ENCODE results near the gene PLCXD1.

PLCXD1 gene

GRCh38 chrX:334971-335757 is 54.0 kb downstream of the PLCXD1 start:
- no peak for TF ChIP-seq POLR2A (IDR thresholded peaks at IDR 0.05; ENCODE audit: low read depth, low read length)
- DNase-seq (ENCODE audit: insufficient read length, low spot score) (no peak), FAIRE-seq (no peak)

GRCh38 chrX:335758-336155 is 54.6 kb downstream of the PLCXD1 start:
- DNase-seq (ENCODE audit: insufficient read length, low spot score): no peak
- no peak for FAIRE-seq
- no peak for TF ChIP-seq POLR2A (IDR thresholded peaks at IDR 0.05; ENCODE audit: low read depth, low read length)

- DNase-seq (ENCODE audit: insufficient read length, low spot score): no peak
- no peak for TF ChIP-seq POLR2A (IDR thresholded peaks at IDR 0.05; ENCODE audit: low read depth, low read length)
- no peak for FAIRE-seq
Measured at GRCh38 chrX:336227-336626, 55.0 kb downstream of the PLCXD1 start.

- FAIRE-seq (no peak), DNase-seq (ENCODE audit: insufficient read length, low spot score) (no peak)
- no peak for TF ChIP-seq POLR2A (IDR thresholded peaks at IDR 0.05; ENCODE audit: low read depth, low read length)
Measured at GRCh38 chrX:337331-337831, 56.2 kb downstream of the PLCXD1 start.

GRCh38 chrX:338281-338835 is 57.2 kb downstream of the PLCXD1 start:
- DNase-seq (ENCODE audit: insufficient read length, low spot score) (no peak), FAIRE-seq (no peak)
- no peak for TF ChIP-seq POLR2A (IDR thresholded peaks at IDR 0.05; ENCODE audit: low read depth, low read length)

GRCh38 chrX:338836-339400 is 57.7 kb downstream of the PLCXD1 start:
- no peak for DNase-seq (ENCODE audit: insufficient read length, low spot score)
- no peak for FAIRE-seq
- TF ChIP-seq POLR2A (IDR thresholded peaks at IDR 0.05; ENCODE audit: low read depth, low read length): no peak

GRCh38 chrX:340121-340520 is 58.9 kb downstream of the PLCXD1 start:
- FAIRE-seq (no peak), DNase-seq (ENCODE audit: insufficient read length, low spot score) (no peak)
- no peak for TF ChIP-seq POLR2A (IDR thresholded peaks at IDR 0.05; ENCODE audit: low read depth, low read length)

- FAIRE-seq: no peak
- DNase-seq (ENCODE audit: insufficient read length, low spot score): no peak
- TF ChIP-seq POLR2A (IDR thresholded peaks at IDR 0.05; ENCODE audit: low read depth, low read length): no peak
Measured at GRCh38 chrX:340641-341423, 59.7 kb downstream of the PLCXD1 start.

- TF ChIP-seq POLR2A (IDR thresholded peaks at IDR 0.05; ENCODE audit: low read depth, low read length): no peak
- FAIRE-seq (no peak), DNase-seq (ENCODE audit: insufficient read length, low spot score) (no peak)
Measured at GRCh38 chrX:341541-342101, 60.4 kb downstream of the PLCXD1 start.

GRCh38 chrX:344371-344901 is 63.3 kb downstream of the PLCXD1 start:
- TF ChIP-seq POLR2A (IDR thresholded peaks at IDR 0.05; ENCODE audit: low read depth, low read length): no peak
- DNase-seq (ENCODE audit: insufficient read length, low spot score) (no peak), FAIRE-seq (no peak)

GRCh38 chrX:345020-345925 is 64.1 kb downstream of the PLCXD1 start:
- FAIRE-seq (no peak), DNase-seq (ENCODE audit: insufficient read length, low spot score) (no peak)
- no peak for TF ChIP-seq POLR2A (IDR thresholded peaks at IDR 0.05; ENCODE audit: low read depth, low read length)

GRCh38 chrX:346034-346813 is 65.0 kb downstream of the PLCXD1 start:
- no peak for TF ChIP-seq POLR2A (IDR thresholded peaks at IDR 0.05; ENCODE audit: low read depth, low read length)
- DNase-seq (ENCODE audit: insufficient read length, low spot score): no peak
- no peak for FAIRE-seq

All from H54 (cell line).